AG08396 (cell line): ENCODE measurements around the gene RBM4.

ENCODE experiments used
- DNase-seq: peaks from one replicate; pipeline ENCODE4 v3.0.0; 2012; ENCODE audit warnings: low spot score, mixed read lengths

Gene RBM4

GRCh38 chr11:66691311-66691980, 52.9 kb downstream of the RBM4 start:
- no peak for DNase-seq

DNA sequence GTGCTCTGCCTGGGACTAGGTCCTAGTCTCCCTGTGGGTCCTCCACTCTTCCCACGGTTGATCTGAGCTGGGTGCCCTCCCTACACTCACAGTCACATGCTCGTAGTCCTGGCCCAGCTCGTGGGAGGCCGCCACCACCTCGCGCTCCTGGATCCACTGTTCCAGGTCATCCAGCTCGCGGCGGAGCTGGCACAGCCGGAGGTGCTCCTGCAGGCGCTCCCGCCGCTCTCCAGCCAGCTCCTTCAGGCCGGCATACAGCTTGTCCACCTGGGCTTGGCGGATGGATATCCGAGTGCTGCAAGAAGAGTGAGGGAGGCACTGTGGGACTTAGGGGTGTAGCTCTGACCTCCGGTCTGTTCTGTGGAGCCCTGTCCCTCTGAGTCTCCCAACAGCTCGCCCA, 53.9 kb downstream of the RBM4 start:
- no peak for DNase-seq

DNA sequence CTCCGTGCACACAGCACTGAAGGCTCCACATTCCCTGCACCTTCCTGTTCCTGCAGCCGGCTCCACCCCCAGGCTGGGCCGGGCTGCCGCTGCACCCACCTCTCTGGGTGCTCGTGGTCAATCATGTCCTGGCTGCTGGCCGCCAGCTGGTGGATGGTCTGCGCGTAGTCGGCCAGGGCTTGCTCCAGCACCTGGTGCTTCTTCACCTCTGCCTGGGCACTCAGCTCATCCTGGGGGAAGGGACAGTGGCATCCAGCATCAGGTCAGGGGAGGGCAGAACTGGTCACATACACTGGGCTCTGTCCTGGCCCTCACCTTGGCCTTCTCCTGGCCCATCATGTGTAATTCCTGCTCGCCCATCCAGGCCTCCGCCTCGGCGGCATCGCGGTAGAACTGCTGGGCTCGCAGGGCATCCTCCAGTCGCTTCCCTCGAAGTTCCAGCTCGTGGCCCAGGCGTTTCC, 54.4 kb downstream of the RBM4 start:
- no peak for DNase-seq

- no peak for DNase-seq
Measured at GRCh38 chr11:66693356-66694055, 55.0 kb downstream of the RBM4 start.

DNA sequence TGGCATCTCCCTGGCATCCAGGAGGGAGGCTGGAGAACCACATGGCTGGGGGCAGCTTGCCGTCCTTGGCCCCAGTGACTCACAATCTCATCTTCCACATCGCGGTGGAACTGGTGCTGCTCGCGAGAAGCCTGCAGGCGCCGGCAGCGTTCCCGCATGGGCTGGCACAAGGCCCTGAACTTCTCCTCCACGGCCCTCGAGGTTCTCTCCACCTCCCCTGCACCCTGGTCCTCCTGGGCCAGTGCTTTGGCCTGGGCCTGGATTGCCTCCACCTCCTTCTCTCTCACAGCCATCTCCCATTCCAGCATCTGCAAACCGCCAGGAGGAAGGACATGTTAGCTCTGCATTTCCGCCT, 55.5 kb downstream of the RBM4 start:
- no peak for DNase-seq

- DNase-seq, result peak; percentile 95
Measured at GRCh38 chr11:66694732-66695207, 56.3 kb downstream of the RBM4 start.
